Activated CD4-positive, CD25-positive, alpha-beta regulatory T cell treated with anti-CD3 and anti-CD28 coated beads, Interleukin-2, amount 50 U/mL, for 24 hours (primary cell): ENCODE measurements around the gene ANKRD6.
A peak's percentile ranks its signal among the peaks of the same experiment; 100 is the strongest.
"Not testable (repeated sequence)": the region's sequence is repeated elsewhere in the genome, so short reads cannot be mapped to it uniquely, and the experiment has no call there.

Experiments
- ATAC-seq, 2 donors: fragments of 150-1000 bp; cut with Tn5 transposase; one replicate each; pipeline ENCODE4 v1.10.0; 2021; ENCODE audit warnings: mild to moderate bottlenecking in 1 of 2, moderate library complexity in 1 of 2

ANKRD6 gene

DNA sequence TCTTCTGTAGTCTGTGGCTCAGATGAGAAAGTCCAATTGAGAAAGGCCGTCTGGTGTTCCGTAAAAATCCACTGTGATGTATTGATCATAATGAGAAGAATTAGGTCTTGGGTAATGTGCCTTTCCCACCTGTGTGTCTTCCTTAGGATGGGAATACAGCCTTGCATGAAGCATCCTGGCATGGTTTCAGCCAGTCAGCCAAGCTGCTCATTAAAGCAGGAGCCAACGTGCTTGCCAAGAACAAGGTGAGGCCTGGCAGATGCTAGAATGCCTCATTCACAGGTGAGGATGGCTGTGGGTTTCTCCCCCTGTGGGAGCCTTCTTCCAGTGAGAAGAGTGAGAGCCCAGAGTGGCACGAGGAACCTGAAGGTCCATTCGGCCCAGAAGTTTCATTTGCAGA lies 172.9 kb downstream of the ANKRD6 start:
- ATAC-seq = no peak

DNA sequence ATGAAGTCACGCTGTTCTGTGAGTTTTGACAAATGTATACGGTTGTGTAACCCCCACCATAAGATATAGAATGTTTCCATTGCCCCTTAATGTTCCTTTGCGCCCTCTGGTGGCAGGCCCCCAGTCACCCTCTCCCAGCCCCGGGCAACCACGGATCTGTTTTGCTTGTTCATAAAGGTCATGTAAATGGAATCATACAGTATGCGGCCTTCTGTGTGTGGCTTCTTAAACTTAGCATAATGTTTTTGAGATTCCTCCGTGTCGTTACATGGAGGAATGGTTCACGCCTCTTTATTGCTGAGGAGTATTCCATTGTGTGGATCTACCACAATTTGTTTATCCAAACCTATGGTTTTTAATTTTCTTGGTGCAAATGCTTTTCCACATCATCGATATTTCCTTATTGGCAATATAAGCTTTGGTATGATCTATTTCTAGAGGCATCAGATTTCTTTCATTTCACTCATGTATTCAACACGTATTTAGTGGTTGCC lies 177.2 kb downstream of the ANKRD6 start:
- peak; percentile 76 to 91 for ATAC-seq

DNA sequence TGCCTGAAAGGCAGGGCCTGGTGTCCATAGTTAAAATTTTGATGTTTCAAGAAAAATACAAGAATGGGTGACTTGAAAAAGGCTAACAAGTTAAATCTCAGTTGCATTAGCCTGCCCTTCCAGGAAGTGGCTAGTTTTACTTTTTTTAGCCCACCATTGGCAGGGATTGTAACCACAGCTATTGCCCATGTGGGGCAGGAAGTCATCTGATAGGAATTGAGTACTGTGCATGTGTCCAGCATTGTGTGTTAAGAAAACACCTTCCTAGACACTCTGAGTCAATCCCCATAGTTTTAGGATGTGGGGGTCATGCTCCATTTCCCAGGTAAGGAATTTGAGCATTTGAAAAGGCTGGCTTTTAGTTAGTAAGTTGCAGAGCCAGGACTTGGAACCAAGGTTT lies 178.7 kb downstream of the ANKRD6 start:
- ATAC-seq = no peak

DNA sequence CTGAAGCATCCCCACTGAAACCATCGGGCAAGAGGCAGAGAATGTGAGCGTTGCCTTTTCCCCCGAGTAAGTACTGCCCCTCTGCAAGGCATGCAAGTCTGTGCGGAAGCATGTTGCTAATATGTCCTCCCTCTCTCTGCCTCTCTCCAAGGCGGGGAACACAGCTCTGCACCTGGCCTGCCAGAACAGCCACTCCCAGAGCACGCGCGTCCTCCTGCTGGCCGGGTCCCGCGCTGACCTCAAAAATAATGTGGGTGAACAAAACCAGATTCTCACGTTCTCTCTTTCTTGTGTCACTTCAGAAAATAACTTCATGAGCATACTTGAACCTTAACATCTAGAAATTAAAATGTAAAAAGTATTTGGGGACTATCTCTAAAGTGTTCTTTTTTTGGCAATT lies 179.2 kb downstream of the ANKRD6 start:
- ATAC-seq = no peak

DNA sequence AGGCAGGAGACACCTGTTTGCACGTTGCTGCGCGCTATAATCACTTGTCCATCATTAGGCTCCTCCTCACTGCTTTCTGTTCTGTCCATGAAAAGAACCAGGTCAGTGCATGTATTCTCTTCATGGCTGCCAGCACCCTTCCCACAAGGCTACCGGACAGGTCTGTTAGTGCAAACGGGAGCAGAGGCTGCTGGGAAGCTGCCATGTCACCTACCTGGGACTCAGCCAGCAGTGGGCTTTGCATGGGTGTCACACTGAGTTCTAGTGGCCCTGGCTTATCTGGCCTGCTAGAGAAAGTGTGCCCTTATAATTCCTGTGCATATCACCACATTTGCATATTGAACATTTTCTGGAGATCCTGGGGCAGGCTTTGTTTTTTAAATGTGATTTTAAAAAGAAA lies 180.8 kb downstream of the ANKRD6 start:
- ATAC-seq = no peak

DNA sequence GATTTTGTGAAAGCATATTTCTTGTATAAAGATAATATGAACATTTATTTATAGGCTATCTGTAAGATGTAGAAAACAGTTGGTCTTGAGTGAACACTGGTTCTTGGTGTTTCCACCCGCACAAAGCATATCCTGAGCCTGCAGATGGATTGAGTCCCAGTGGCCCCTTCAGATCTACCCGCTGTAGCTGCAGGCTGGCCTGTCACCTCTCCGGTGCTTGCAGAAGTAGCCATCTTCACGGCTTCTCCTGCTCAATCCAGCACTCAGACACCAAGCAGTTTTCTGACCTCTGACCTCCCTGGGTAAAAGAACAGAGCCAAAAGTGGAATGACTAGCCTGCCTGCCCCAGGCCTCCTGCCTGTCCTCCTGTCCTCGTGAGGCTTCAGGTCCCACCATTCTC lies 182.9 kb downstream of the ANKRD6 start:
- ATAC-seq = no peak

DNA sequence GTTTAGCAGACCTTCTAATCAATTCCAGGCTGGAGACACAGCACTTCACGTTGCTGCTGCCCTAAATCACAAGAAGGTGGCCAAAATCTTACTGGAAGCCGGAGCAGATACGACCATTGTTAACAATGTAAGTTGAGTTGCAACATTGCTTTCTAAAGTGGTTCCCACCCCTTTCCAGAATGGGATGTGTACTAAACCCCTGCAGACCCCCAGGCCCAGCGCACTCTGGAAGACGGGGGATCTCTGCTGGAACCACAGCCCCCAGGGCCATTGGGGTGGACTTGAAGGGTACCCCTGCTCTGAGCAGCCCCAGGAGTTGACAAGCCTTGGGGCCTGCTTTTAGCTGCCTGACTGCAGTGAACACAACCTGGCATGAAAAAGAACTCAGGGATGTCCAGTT lies 183.6 kb downstream of the ANKRD6 start:
- no peak for ATAC-seq

DNA sequence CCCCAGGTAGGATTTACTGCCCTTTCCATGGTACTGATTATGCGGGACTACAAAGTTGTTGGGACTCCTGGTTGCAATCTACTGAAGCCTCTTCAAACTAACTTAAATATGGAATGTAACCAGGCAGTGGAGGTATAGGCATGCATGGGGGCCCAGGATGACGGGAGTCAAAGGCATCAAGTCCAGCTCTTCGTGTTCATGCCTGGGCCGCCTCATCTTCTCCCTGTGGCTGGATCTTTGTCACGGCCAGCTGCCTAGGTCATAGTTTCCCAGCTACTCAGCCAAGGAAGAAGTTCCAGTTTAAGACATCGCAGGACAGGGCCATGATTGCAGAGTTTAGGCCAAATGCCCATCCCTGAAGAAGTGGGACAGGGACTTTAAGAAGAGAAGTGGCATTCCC lies 185.1 kb downstream of the ANKRD6 start:
- no peak for ATAC-seq

DNA sequence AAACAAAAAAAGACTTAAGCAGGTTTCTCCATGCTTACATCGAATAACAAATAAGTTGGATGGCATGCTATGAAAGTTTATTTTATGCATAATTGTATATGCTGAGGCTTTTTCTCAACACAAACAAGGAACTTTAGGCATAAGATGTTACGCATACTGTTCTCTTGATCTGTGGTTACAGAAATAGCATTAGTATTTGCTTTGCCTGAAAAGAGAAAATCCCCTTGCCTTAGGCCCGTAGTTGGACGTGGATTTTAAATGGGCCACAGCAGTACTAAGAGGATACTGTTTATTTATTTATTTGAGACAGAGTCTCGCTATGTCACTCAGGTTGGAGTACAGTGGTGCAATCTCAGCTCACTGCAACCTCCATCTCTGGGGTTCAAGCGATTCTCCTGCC lies 186.6 kb downstream of the ANKRD6 start:
- ATAC-seq = no peak

DNA sequence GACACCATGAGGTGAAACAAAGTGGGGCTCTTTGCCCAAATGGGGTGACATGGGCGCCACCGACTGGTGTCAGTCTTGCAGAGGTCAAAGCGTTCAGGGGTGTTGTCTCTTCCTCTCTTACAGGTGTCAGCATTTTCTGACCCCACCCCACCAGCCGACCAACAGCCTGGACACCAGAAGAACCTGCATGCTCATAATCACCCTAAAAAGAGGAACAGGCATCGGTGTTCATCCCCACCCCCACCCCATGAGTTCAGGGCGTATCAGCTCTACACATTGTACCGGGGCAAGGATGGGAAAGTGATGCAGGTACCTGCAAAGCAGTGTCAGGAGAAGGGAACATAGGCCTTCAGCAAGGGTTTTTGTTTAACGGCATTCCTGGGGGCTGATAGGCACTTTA lies 190.8 kb downstream of the ANKRD6 start:
- ATAC-seq = no peak

DNA sequence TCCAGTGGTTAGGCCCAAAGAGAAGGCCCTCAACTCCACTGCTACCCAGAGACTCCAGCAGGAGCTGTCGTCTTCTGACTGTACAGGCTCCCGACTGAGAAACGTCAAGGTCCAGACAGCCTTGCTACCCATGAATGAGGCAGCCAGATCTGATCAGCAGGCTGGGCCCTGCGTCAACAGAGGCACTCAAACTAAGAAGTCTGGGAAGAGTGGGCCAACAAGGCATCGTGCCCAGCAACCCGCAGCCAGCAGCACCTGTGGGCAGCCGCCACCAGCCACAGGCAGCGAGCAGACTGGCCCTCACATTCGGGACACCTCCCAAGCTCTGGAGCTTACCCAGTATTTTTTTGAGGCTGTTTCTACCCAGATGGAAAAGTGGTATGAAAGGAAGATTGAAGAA lies 197.5 kb downstream of the ANKRD6 start:
- no peak for ATAC-seq

DNA sequence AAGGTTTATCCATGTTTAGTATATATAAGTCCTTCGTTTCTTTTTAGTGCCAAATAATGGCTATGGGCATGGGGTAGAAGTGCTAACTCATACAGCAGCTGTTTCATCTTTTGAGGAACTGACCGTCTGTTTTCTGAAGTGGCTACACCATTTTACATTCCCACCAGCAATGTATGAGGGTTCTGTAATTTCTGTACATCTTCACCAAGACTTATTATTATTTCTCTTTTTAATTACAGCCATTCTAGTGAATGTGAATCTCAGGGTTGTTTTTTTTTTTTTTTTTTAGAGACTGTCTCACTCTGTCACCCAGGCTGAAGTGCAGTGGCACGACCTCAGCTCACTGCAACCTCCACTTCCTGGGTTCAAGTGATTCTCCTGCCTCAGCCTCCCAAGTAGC lies 203.5 kb downstream of the ANKRD6 start:
- not testable (repeated sequence) for ATAC-seq

DNA sequence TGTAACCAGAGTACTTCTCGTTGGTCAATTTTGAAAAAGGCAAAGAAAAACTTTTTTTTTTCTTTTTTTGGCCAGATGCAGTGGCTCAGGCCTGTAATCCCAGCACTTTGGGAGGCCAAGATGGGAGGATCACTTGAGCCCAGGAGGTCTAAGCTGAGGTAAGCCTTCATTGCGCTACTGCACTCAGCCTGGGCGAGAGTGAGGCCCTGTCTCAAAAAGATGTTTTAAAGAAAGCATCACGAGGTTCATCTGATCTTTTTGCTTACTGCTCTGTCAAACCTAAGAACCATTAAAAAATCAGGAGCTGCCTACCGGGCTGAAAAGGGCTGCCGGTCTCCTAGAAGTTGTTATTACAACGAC lies 205.0 kb downstream of the ANKRD6 start:
- no peak for ATAC-seq

DNA sequence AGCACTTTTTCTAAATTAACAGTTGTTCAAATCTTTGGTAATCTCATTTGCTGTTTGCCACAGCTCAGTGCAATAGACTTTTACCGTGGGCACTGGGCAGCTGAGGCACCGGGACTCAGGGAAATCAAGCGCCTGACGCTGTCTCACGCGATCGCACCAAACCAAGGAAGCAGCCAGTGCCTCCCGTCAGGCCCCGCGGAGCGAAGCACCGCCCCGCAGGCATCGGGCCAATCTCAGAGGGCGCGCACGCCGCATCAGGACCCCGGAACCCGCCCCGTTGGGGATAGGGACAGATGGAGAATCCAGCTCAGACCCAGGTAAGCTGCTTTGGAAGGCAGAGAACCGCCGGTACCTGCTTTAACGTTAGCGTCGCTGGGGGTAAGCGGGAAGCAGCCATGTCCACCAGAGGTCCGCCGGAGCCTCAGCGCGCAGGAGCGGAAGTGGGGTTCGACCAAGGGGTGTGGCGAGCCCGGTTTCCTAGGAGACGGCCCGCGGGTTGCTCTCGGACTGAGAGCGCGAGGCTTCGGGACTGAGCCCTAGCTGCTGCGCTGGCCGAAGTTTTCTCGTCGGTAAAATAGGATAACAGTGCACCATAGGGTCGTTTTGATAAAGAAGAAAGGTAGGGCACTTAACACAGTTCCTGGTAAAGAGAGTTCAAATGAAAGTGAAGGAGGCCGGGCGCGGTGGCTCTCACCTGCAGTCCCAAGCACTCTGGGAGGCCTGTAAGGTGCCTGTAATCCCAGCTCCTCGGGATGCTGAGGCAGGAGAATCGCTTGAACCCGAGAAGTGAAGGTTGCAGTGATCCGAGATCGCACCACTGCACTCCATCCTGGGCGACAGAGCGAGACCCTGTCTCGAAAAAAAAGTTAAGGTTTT lies 205.6 kb downstream of the ANKRD6 start, which contains the start of gene LYRM2:
Gene LYRM2 (minus strand): TSS at position 428 of the 876 bp plus-strand sequence. CDS start 31 bp downstream, at position 397.
- ATAC-seq = peak; percentile 94 to 96

DNA sequence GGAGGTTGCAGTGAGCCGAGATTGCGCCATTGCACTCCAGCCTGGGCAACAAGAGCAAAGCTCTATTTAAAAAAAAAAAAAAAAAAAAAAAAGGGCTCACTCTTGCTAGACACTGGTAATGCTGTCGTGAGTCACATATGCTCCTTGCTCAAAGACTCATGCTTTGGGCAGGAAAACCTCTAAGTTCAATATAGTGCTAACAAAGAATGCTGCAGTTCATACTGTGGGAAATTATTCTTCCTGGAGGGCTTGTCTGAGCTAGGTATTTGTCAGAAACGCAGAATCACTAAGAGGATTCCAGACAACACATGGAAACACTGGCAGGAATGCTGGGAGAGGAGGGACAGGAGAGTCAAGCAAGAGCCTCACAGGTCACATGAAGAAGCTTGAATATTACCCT lies 207.9 kb downstream of the ANKRD6 start:
- ATAC-seq = no peak

DNA sequence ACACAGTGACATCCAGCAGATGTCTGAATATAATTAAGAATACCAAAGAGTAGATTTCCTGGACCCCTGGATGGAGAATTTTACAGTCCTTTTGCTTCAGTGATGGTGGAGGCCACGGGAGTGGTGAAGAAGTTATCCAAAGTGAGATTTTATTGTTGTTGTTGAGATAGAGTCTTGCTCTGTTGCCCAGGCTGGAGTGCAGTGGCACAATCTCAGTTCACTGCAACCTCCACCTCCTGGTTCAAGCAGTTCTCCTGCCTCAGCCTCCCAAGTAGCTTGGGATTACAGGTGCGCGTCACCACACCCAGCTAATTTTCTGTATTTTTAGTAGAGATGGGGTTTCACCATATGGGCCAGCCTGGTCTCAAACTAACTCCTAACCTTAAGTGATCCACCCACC lies 208.6 kb downstream of the ANKRD6 start:
- ATAC-seq = not testable (repeated sequence)

DNA sequence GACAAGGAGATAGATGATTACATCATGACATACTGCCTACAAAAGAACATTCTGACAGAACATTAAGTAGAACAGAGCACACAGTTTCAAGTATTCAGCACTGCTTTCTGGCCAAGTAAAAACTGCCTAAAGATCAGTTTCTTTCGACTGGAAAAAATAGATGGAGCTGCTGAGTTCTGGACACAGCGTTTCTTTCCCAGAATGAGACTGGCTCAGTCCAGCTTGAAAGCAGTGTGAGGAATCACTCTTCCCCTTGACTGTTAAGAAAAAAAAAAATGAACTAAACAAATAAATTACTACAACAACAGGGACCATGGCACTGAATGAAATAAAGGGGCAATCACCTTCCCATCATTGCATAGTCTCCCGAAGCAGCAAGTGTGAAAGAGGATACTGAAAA lies 210.0 kb downstream of the ANKRD6 start:
- no peak for ATAC-seq

DNA sequence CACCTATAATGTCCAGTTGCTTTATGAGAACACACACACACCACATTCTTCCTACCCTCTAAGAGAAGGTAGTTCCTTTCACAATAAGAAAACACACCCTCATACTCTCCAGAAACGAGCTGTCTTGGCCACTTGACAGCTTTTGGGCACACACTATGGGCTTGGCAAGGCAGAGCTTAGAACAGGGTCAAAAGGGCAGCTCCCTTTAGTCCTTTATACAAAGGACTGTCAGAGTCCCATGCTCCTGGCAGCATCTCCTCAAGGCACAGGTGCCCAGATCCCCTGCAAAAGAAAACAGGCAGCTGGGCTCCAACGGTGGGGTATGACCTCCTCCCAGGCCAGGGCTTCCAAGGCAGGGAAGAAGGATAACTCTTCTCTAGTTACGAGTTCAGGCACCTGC lies 210.5 kb downstream of the ANKRD6 start:
- ATAC-seq = no peak

DNA sequence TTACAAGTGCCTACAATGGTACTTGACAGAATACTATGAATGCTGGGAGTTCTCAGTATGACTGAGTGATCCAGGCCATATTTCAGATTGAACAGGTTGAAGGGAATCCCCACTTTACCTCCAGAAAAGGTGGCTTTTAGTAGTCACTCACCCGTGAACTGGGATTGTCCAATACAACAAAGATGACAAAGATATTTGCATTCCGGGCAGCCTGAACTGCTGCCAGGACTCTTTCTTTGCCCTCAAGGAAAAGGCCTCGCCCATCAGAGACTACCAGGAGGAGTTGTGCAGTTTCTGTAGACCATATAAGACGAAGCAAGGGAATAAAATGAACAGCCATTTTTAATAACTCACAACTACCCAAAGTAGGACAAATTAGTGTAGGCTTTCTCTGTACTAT lies 211.9 kb downstream of the ANKRD6 start:
- ATAC-seq = no peak

DNA sequence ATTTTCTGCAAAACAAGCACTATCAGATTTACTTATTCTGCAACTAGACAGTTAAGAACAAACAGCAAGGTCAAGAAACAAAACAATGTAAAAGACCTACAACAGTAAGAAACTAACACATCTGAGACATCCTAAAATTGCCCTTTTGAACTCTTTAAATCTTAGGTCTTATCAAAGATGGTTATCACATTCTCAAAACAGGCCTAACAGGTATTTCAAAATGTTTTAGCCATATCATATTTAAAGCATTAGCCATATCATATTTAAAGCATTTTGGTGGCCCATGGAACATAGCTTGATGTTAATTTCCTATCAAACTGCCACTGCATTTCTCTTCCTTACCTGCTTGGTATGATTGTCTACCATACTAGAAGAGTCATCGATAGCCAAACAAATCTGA lies 216.7 kb downstream of the ANKRD6 start:
- ATAC-seq = no peak

DNA sequence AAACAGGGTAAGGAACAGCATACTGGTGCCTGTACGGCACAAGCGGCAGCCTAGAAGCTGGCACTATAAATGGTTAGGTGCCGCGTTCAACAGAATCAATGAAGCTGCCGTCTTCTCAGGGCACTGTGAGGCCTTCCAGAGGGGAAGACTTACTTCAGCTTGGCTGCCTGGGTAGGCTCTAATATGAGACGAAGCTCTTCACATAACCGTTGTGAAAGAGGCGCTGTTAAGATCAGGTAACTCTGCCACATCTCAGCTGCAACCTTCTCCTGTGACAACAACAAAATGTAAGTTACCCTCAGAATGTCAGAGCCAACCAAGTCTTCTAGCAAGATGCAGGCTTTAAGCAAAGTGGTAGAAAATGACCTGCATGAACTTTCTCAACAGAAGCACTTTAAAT lies 217.6 kb downstream of the ANKRD6 start:
- no peak for ATAC-seq

DNA sequence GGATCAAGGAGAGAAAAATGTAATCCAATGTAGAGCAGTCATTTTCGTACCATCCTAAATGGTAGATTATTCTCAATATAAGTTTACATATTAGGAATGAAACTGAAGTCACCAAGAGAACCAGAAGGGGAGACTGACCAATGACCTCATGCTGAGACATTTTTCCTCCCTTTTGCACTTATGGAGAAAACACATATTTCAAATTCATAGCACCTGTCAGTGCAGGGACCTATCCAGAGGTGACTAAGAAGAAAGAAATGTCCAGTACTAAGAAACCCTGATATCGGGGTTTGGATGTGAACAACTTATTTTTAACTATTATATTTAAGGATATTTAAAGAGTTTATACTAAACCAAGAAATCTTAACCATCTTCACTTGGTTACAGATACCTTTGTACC lies 222.2 kb downstream of the ANKRD6 start:
- no peak for ATAC-seq

DNA sequence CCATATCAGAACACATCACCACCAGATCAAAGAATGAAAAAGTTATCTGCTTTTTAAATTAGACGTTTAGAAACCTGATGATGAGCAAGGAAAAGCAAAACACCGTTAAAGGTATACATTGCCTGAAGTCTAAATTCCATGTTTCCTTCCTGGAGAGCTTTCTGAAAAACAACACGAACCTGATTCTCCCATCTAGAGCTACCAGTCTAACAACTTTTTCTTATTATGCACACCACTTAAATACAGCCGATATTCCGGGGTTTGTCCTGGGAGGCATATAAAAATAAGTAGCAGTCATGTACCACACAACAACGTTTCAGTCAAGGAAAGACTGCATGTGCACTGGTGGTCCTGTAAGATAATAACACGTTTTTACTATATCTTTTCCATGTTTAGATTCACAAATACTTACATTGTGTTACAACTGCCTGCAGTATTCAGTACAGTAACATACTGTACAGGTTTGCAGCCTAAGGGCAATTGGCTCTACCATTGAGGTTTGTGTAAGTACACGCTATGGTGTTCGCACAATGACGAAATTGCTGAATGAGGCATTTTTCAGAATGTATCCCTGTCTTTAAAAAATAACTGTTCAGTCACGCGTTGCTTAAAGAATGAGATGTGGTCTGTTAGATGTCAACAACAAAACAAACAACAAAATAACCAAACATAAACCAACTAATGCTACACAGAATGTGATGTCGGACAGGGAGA lies 224.7 kb downstream of the ANKRD6 start:
- no peak for ATAC-seq

DNA sequence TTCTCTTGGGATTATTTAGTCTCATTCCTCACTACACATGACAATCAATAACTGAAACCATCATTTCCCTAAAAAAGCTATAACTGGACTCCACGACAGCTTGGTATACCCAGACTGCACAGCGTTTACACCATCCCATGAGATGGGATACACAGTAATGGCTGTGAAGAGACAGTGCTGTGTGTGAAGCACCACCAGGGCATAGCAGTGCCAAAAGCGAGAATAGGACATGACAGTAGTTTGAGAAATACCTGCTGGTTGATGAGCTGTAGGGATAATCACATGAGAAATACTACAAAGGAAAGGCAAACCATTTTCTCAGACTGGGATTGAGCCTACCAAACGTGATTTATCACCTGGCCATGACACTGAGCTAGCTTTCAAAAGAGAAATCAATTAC lies 228.0 kb downstream of the ANKRD6 start:
- ATAC-seq = no peak
